GM23338 (cell line): ENCODE results near the gene VWA2. TPM values are rescaled to one million over a fixed set of nuclear protein-coding genes. Genes with fewer than 3 reads are reported as not detected.

Experiments used
- ATAC-seq: fragments of 200-7000 bp; cut with Tn5 transposase; 3 replicates; pipeline ENCODE4 v1.9.1; 2020
- DNase-seq: peaks from one replicate; pipeline ENCODE4 v3.0.0-alpha.2; 2015; ENCODE audit warnings: low spot score
- H2AFZ ChIP-seq: fragments of 200-600 bp; sonication (generic); 2 replicates; pipeline ENCODE4 v1.8.0; 2016; ENCODE audit warnings: antibody characterized with exemption, mild to moderate bottlenecking, moderate library complexity
- H3F3A ChIP-seq: fragments of 200-600 bp; sonication (generic); replicated peaks from 2 replicates; pipeline ENCODE4 v1.8.0; 2017; ENCODE audit warnings: antibody characterized with exemption, mixed run types, low read depth
- H3K27ac ChIP-seq: fragments of 200-600 bp; sonication (generic); 2 replicates; pipeline ENCODE4 v1.6.1; 2016; ENCODE audit warnings: low read depth
- H3K27me3 ChIP-seq: fragments of 200-600 bp; sonication (generic); 2 replicates; pipeline ENCODE4 v1.8.0; 2016; ENCODE audit warnings: mild to moderate bottlenecking, mixed run types, moderate library complexity; ENCODE audit not compliant: insufficient read depth
- H3K36me3 ChIP-seq: fragments of 200-600 bp; sonication (generic); 2 replicates; pipeline ENCODE4 v1.8.0; 2016; ENCODE audit warnings: mild to moderate bottlenecking; ENCODE audit not compliant: insufficient read depth
- H3K4me1 ChIP-seq: fragments of 200-600 bp; sonication (generic); 2 replicates; pipeline ENCODE4 v1.8.0; 2016; ENCODE audit warnings: mild to moderate bottlenecking, moderate library complexity; ENCODE audit not compliant: insufficient read depth
- H3K4me2 ChIP-seq: fragments of 200-600 bp; sonication (generic); 2 replicates; pipeline ENCODE4 v1.7.1; 2017; ENCODE audit warnings: mixed run types
- H3K4me3 ChIP-seq: fragments of 200-600 bp; sonication (generic); 2 replicates; pipeline ENCODE4 v1.6.1; 2016; ENCODE audit warnings: mixed run types
- H3K79me2 ChIP-seq: fragments of 200-600 bp; sonication (generic); replicated peaks from 2 replicates; pipeline ENCODE4 v1.8.0; 2017; ENCODE audit warnings: mild to moderate bottlenecking; ENCODE audit not compliant: insufficient read depth
- H3K9me2 ChIP-seq: fragments of 200-600 bp; sonication (generic); 2 replicates; pipeline ENCODE4 v1.8.0; 2017; ENCODE audit not compliant: insufficient read depth
- H4K20me1 ChIP-seq: fragments of 200-600 bp; sonication (generic); replicated peaks from 2 replicates; pipeline ENCODE4 v1.8.0; 2017; ENCODE audit warnings: mild to moderate bottlenecking; ENCODE audit not compliant: insufficient read depth
- H3K27ac Mint-ChIP-seq: 2 replicates; pipeline ENCODE4 v1.8.0; 2020; ENCODE audit warnings: inconsistent platforms, mild to moderate bottlenecking, moderate library complexity, mixed read lengths
- H3K27me3 Mint-ChIP-seq: 3 replicates; pipeline ENCODE4 v1.8.0; 2022; ENCODE audit warnings: low read depth, mild to moderate bottlenecking, moderate library complexity, mixed read lengths, inconsistent platforms; ENCODE audit not compliant: insufficient read depth, poor library complexity
- H3K36me3 Mint-ChIP-seq: 3 replicates; pipeline ENCODE4 v1.8.0; 2021; ENCODE audit warnings: low read depth, mild to moderate bottlenecking, inconsistent platforms, moderate library complexity, mixed read lengths
- H3K4me1 Mint-ChIP-seq: 3 replicates; pipeline ENCODE4 v1.8.0; 2020; ENCODE audit warnings: mild to moderate bottlenecking, inconsistent platforms, mixed read lengths
- H3K4me3 Mint-ChIP-seq: 3 replicates; pipeline ENCODE4 v1.8.0; 2021; ENCODE audit warnings: moderate library complexity, mild to moderate bottlenecking, inconsistent platforms, mixed read lengths
- H3K9me3 Mint-ChIP-seq: 3 replicates; pipeline ENCODE4 v1.8.0; 2020; ENCODE audit warnings: moderate library complexity, mild to moderate bottlenecking, inconsistent platforms, mixed read lengths
- CREB1 ChIP-seq: fragments of 250-450 bp; sonication (Bioruptor Pico); IDR thresholded peaks from 2 replicates; pipeline ENCODE4 v1.5.0; 2020; ENCODE audit warnings: low read depth, mild to moderate bottlenecking, moderate library complexity
- EZH2 ChIP-seq: fragments of 200-600 bp; sonication (generic); IDR thresholded peaks from one replicate; pipeline ENCODE4 v1.8.0; 2017; ENCODE audit warnings: antibody characterized with exemption, mild to moderate bottlenecking, low read depth; ENCODE audit not compliant: unreplicated experiment
- JUNB ChIP-seq: IDR thresholded peaks from one replicate; pipeline ENCODE4 v1.6.1; 2016; ENCODE audit warnings: antibody characterized with exemption; ENCODE audit not compliant: unreplicated experiment
- NANOG ChIP-seq: IDR thresholded peaks from 2 replicates; pipeline ENCODE4 v1.6.1; 2016; ENCODE audit warnings: antibody characterized with exemption, borderline replicate concordance
- POLR2AphosphoS5 ChIP-seq: IDR thresholded peaks from 2 replicates; pipeline ENCODE4 v1.6.1; 2016; ENCODE audit warnings: antibody characterized with exemption, low read depth
- STAT1 ChIP-seq: IDR thresholded peaks from one replicate; pipeline ENCODE4 v1.6.1; 2016; ENCODE audit warnings: antibody characterized with exemption; ENCODE audit not compliant: unreplicated experiment
- ZNF114 ChIP-seq: fragments of 250-450 bp; sonication (Bioruptor Pico); IDR thresholded peaks from 2 replicates; pipeline ENCODE4 v1.5.0; 2020; ENCODE audit warnings: mild to moderate bottlenecking, moderate library complexity
- ZNF331 ChIP-seq: fragments of 250-450 bp; sonication (Bioruptor Pico); IDR thresholded peaks from 2 replicates; pipeline ENCODE4 v1.5.0; 2020; ENCODE audit warnings: low read depth, mild to moderate bottlenecking, moderate library complexity
- polyA plus RNA-seq: library from polyadenylated mRNA; unstranded; fragments of >200 nt; fragmentation: Nextera tagmentation; extraction: Ambion mirVana; gene quantifications from 2 replicates; pipeline ENCODE4 v1.2.1, GENCODE V29; 2016
- total RNA-seq: library from RNA; depleted of rRNA; stranded (reverse); fragments of >200 nt; shearing (Covaris generic); gene quantifications from 2 replicates; pipeline ENCODE4 v1.2.3, GENCODE V29; 2014
- TF ChIP-seq, protein P1 (sequence below), 2 experiments: fragments of 200-600 bp in 1 of 2; sonication (generic) in 1 of 2; conservative IDR thresholded peaks; 2 replicates each; pipeline versions ENCODE4 v1.5.1 to v1.6.1; 2016 to 2017; ENCODE audit warnings: antibody characterized with exemption in 2 of 2, low read depth in 2 of 2, mild to moderate bottlenecking in 2 of 2, moderate library complexity in 1 of 2

The VWA2 gene
- total and polyA plus RNA-seq, 2 experiments from 2014 or later, result 0.48 to 3.7 TPM

DNA sequence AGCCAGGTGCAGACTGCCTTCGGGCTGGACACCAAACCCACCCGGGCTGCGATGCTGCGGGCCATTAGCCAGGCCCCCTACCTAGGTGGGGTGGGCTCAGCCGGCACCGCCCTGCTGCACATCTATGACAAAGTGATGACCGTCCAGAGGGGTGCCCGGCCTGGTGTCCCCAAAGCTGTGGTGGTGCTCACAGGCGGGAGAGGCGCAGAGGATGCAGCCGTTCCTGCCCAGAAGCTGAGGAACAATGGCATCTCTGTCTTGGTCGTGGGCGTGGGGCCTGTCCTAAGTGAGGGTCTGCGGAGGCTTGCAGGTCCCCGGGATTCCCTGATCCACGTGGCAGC lies 50.0 kb downstream of the VWA2 start:
- no peaks in the 10 kb centered on the region for H3K36me3 ChIP-seq
- no peaks in the 10 kb centered on the region for H3K9me3 Mint-ChIP-seq
- no peaks in the 10 kb centered on the region for H3K9me2 ChIP-seq
- no peak overlapping the region for H2AFZ ChIP-seq
- H3K27me3 Mint-ChIP-seq, result peaks cover 4% of the 10 kb centered on the region
- TF ChIP-seq POLR2AphosphoS5 (no peak), EZH2 (no peak), CREB1 (CRISPR knock-in tag) (no peak), ZNF331 (no peak), STAT1 (no peak), NANOG (no peak)
- TF ChIP-seq, protein P1, sequence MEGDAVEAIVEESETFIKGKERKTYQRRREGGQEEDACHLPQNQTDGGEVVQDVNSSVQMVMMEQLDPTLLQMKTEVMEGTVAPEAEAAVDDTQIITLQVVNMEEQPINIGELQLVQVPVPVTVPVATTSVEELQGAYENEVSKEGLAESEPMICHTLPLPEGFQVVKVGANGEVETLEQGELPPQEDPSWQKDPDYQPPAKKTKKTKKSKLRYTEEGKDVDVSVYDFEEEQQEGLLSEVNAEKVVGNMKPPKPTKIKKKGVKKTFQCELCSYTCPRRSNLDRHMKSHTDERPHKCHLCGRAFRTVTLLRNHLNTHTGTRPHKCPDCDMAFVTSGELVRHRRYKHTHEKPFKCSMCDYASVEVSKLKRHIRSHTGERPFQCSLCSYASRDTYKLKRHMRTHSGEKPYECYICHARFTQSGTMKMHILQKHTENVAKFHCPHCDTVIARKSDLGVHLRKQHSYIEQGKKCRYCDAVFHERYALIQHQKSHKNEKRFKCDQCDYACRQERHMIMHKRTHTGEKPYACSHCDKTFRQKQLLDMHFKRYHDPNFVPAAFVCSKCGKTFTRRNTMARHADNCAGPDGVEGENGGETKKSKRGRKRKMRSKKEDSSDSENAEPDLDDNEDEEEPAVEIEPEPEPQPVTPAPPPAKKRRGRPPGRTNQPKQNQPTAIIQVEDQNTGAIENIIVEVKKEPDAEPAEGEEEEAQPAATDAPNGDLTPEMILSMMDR (conservative IDR thresholded peaks at IDR 0.05; ENCODE audit: low read depth in 2 of 2), result no peak
- H3K27ac Mint-ChIP-seq, result no peak overlapping the region
- H4K20me1 ChIP-seq, result no peaks in the 10 kb centered on the region
- no peaks in the 10 kb centered on the region for H3K79me2 ChIP-seq
- H3K4me1 ChIP-seq, result no peaks in the 10 kb centered on the region
- no peaks in the 10 kb centered on the region for H3F3A ChIP-seq
- ATAC-seq (no peak), DNase-seq (no peak)
- no peak overlapping the region for H3K4me2 ChIP-seq
- H3K36me3 Mint-ChIP-seq, result no peaks in the 10 kb centered on the region
- H3K4me3 ChIP-seq, result no peak overlapping the region
- H3K27me3 ChIP-seq, result no peaks in the 10 kb centered on the region
- no peak overlapping the region for H3K4me3 Mint-ChIP-seq
- no peaks in the 10 kb centered on the region for H3K4me1 Mint-ChIP-seq
- no peak overlapping the region for H3K27ac ChIP-seq

DNA sequence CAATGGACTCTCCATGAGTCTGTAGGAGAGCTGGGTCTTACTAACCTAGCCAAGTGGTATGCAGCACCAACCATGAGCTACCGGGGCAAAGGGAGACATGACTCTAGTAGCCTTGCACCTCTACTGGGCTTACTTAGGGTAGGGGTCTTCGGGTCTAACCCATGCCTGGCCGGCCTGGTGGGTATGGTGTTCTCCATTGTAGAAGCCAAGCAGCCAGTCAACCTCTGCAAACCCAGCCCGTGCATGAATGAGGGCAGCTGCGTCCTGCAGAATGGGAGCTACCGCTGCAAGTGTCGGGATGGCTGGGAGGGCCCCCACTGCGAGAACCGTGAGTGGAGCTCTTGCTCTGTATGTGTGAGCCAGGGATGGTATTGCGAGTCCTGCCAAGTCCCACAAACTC lies 51.0 kb downstream of the VWA2 start:
- Histone ChIP-seq H3F3A (no peaks in the 10 kb centered on the region), H3K4me1 (no peaks in the 10 kb centered on the region), H3K4me2 (no peak overlapping the region), H3K27ac (no peak overlapping the region), H4K20me1 (no peaks in the 10 kb centered on the region), H3K27me3 (no peaks in the 10 kb centered on the region), H3K36me3 (peaks cover 3% of the 10 kb centered on the region; the same call in 1 of the 2 replicates), H3K4me3 (no peak overlapping the region), H3K9me2 (no peaks in the 10 kb centered on the region), H2AFZ (no peak overlapping the region), H3K79me2 (no peaks in the 10 kb centered on the region)
- TF ChIP-seq JUNB, result no peak
- no peak for TF ChIP-seq ZNF331
- TF ChIP-seq, protein P1 (conservative IDR thresholded peaks at IDR 0.05; ENCODE audit: low read depth in 2 of 2), result no peak
- no peak for TF ChIP-seq EZH2
- TF ChIP-seq ZNF114 (CRISPR knock-in tag), result no peak
- no peak for TF ChIP-seq POLR2AphosphoS5
- TF ChIP-seq STAT1, result no peak
- H3K4me1 Mint-ChIP-seq, result no peaks in the 10 kb centered on the region
- peaks cover 7% of the 10 kb centered on the region for H3K36me3 Mint-ChIP-seq
- peaks cover 4% of the 10 kb centered on the region for H3K27me3 Mint-ChIP-seq
- H3K4me3 Mint-ChIP-seq, result no peak overlapping the region
- no peak for ATAC-seq
- H3K9me3 Mint-ChIP-seq, result peaks cover 6% of the 10 kb centered on the region; the same call in 2 of the 3 replicates
- DNase-seq, result no peak
- no peak overlapping the region for H3K27ac Mint-ChIP-seq
